Iris pigment epithelial cell (primary cell): ENCODE results near the gene DOCK2.
"Not testable (repeated sequence)": the region's sequence is repeated elsewhere in the genome, so short reads cannot be mapped to it uniquely, and the experiment has no call there.

Source experiments
- DNase-seq: peaks from one replicate; pipeline ENCODE4 v3.0.0-alpha.2; 2011; ENCODE audit warnings: low read depth

The DOCK2 gene

GRCh38 chr5:169789417-169789940 lies 152.4 kb downstream of the DOCK2 start:
- DNase-seq = no peak

GRCh38 chr5:169791251-169791650 lies 154.2 kb downstream of the DOCK2 start:
- no peak for DNase-seq

- peak; percentile 49 for DNase-seq
Observed at GRCh38 chr5:169795338-169795737, 158.3 kb downstream of the DOCK2 start.

GRCh38 chr5:169796731-169797130 lies 159.7 kb downstream of the DOCK2 start:
- DNase-seq = no peak

- no peak for DNase-seq
Observed at GRCh38 chr5:169797577-169797976, 160.5 kb downstream of the DOCK2 start.

- no peak for DNase-seq
Observed at GRCh38 chr5:169798438-169798837, 161.4 kb downstream of the DOCK2 start.

GRCh38 chr5:169798906-169799660 lies 162.0 kb downstream of the DOCK2 start:
- no peak for DNase-seq

GRCh38 chr5:169801324-169801777 lies 164.3 kb downstream of the DOCK2 start:
- DNase-seq = peak; percentile 67

- no peak for DNase-seq
Observed at GRCh38 chr5:169801781-169802180, 164.7 kb downstream of the DOCK2 start.

GRCh38 chr5:169803077-169803981 lies 166.3 kb downstream of the DOCK2 start:
- DNase-seq = peak; percentile 97

GRCh38 chr5:169804861-169805260 lies 167.8 kb downstream of the DOCK2 start:
- DNase-seq = peak; percentile 35

GRCh38 chr5:169805527-169805934 lies 168.5 kb downstream of the DOCK2 start:
- DNase-seq = no peak

GRCh38 chr5:169805937-169806700 lies 169.0 kb downstream of the DOCK2 start:
- DNase-seq = no peak

- no peak for DNase-seq
Observed at GRCh38 chr5:169808118-169808581, 171.1 kb downstream of the DOCK2 start.

- DNase-seq = not testable (repeated sequence)
Observed at GRCh38 chr5:169808880-169809279, 171.8 kb downstream of the DOCK2 start.

GRCh38 chr5:169809281-169809680 lies 172.2 kb downstream of the DOCK2 start:
- no peak for DNase-seq

GRCh38 chr5:169810524-169810923 lies 173.4 kb downstream of the DOCK2 start:
- no peak for DNase-seq

GRCh38 chr5:169811023-169811422 lies 173.9 kb downstream of the DOCK2 start:
- DNase-seq = no peak

GRCh38 chr5:169811680-169812079 lies 174.6 kb downstream of the DOCK2 start:
- DNase-seq = no peak

GRCh38 chr5:169812786-169813185 lies 175.7 kb downstream of the DOCK2 start:
- no peak for DNase-seq

GRCh38 chr5:169814045-169814444 lies 177.0 kb downstream of the DOCK2 start:
- DNase-seq = no peak

- DNase-seq = peak; percentile 71
Observed at GRCh38 chr5:169814522-169814921, 177.4 kb downstream of the DOCK2 start.
